Spleen (tissue), 11 donors: ENCODE data around the gene AIG1. TPM values are rescaled to one million over a fixed set of nuclear protein-coding genes. Genes with fewer than 3 reads are reported as not detected.
"Not testable (repeated sequence)": the region's sequence is repeated elsewhere in the genome, so short reads cannot be mapped to it uniquely, and the experiment has no call there.

Experiments
- DNase-seq: peaks from one replicate; pipeline ENCODE4 v3.0.0-alpha.2; 2020
- H3K27ac ChIP-seq, 8 donors: fragments of 200-600 bp; sonication (generic) in 7 of 8; 1 replicate in 4 of 8; 2 replicates in 4 of 8; pipeline versions ENCODE4 v1.5.0 to v1.8.0; 2016 to 2021; ENCODE audit warnings: inconsistent platforms in 4 of 8, mild to moderate bottlenecking in 4 of 8, moderate library complexity in 1 of 8
- H3K27me3 ChIP-seq, 7 donors: fragments of 200-600 bp; sonication (generic) in 6 of 7; replicated peaks in 1 of 7; 1 replicate in 4 of 7; 2 replicates in 3 of 7; pipeline versions ENCODE4 v1.5.0 to v1.8.0; 2016 to 2021; ENCODE audit warnings: inconsistent platforms in 3 of 7, mild to moderate bottlenecking in 1 of 7
- H3K36me3 ChIP-seq, 6 donors: fragments of 200-600 bp; sonication (generic) in 5 of 6; 1 replicate in 4 of 6; 2 replicates in 2 of 6; pipeline versions ENCODE4 v1.5.0 to v1.8.0; 2016 to 2021; ENCODE audit warnings: inconsistent platforms in 2 of 6
- H3K4me1 ChIP-seq, 6 donors: fragments of 200-600 bp; sonication (generic) in 5 of 6; 1 replicate in 3 of 6; 2 replicates in 3 of 6; pipeline versions ENCODE4 v1.5.0 to v1.8.0; 2016 to 2021; ENCODE audit warnings: inconsistent platforms in 3 of 6
- H3K4me3 ChIP-seq, 8 donors: fragments of 200-600 bp; sonication (generic) in 7 of 8; 1 replicate in 4 of 8; 2 replicates in 4 of 8; pipeline versions ENCODE4 v1.5.0 to v1.8.0; 2016 to 2021; ENCODE audit warnings: inconsistent platforms in 4 of 8, mild to moderate bottlenecking in 4 of 8, moderate library complexity in 2 of 8
- H3K9me3 ChIP-seq, 8 donors: fragments of 200-600 bp; sonication (generic) in 7 of 8; 1 replicate in 4 of 8; 2 replicates in 4 of 8; pipeline versions ENCODE4 v1.5.0 to v1.8.0; 2016 to 2021; ENCODE audit warnings: inconsistent platforms in 4 of 8
- POLR2A ChIP-seq, 3 donors: fragments of 450-650 bp; IDR thresholded peaks; one replicate each; pipeline ENCODE4 v1.5.1; 2017; ENCODE audit warnings: antibody characterized with exemption in 3 of 3, mild to moderate bottlenecking in 1 of 3
- POLR2AphosphoS5 ChIP-seq, 3 donors: sonication (generic); formaldehyde crosslinking; IDR thresholded peaks; one replicate each; pipeline ENCODE4 v1.5.1; 2017; ENCODE audit warnings: antibody characterized with exemption in 3 of 3
- WGBS, 5 donors: extraction: QIAGEN DNeasy Blood & Tissue Kit in 3 of 5; methylation state at CpG; one replicate each; pipeline versions ENCODE4 v1.1.5 to v1.1.7; 2013 to 2018; 5-methylcytosine and 5-hydroxymethylcytosine counted together
- intact Hi-C: fragments of 100-400 bp; cut with DNase I; formaldehyde crosslinking; loops from one replicate; pipeline ENCODE4 v1.15.0; 2023; ENCODE audit warnings: low total_unique reads
- polyA plus RNA-seq, 3 donors: library from polyadenylated mRNA; stranded (reverse); fragments of 200-250 nt; gene quantifications; one replicate each; pipeline ENCODE4 v1.2.1, GENCODE V29; 2013
- total RNA-seq, 7 donors: library from RNA; depleted of rRNA in 3 of 7; stranded (reverse); fragments of >200 nt in 3 of 7; fragmentation: NEBNext Ultra II Directional in 4 of 7; extraction: Animal tissue kit (Norgen Biotek cat#: 25700) in 4 of 7; gene quantifications; one replicate each; pipeline versions ENCODE4 v1.1.0 to v1.2.1, GENCODE V29; 2016 to 2021
- TF ChIP-seq, protein P1 (sequence below), 11 experiments: fragments of 200-600 bp in 7 of 11; fragments of 450-650 bp in 4 of 11; sonication (generic) in 4 of 11; IDR thresholded peaks in 8 of 11; conservative IDR thresholded peaks in 3 of 11; 1 replicate in 7 of 11; 2 replicates in 4 of 11; pipeline versions ENCODE4 v1.4.0 to v1.8.0; 2016 to 2021; ENCODE audit warnings: antibody characterized with exemption in 11 of 11, inconsistent platforms in 4 of 11, mild to moderate bottlenecking in 1 of 11
- donor health status: healthy with polysubstance abuse.
- donor health status: DM: no; HTN: no; CAD: no; lungs with moderate emphysema.
- donor health status: DM: no; HTN: no; CAD: no.
- donor health status: Bipolar disorder and iron deficiency.
- donor health status: healthy.
- donor health status: DM: no; HTN: no; CAD: no.
- donor health status: DM: yes; HTN: yes; CAD: no.

Gene AIG1
- total and polyA plus RNA-seq, 10 donors, result 14.3 to 38.0 (median 27.9) TPM

DNA sequence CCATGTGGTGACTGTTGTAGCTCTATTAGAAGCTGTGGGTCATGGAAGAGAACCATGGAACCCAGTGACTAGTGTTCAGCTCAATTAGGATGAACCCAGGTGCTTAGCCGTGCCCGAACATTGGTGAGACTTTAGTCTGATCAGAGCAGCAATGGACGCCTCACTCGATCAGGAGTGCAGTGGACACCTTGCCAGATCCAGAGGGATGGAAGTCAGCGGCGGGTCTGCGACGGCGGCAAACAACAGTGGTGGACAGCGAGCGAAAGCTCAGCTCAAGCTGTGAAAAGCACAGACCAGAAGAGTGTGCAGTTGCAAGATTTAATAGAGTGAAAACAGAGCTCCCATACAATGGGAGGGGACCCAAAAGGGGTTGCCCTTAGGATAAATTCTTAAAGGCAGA, 26.6 kb downstream of the AIG1 start:
- H3K9me3 ChIP-seq, H3K4me3 ChIP-seq, intact Hi-C loops, DNase-seq, H3K4me1 ChIP-seq, H3K36me3 ChIP-seq, H3K27ac ChIP-seq, H3K27me3 ChIP-seq: not testable (repeated sequence)
- WGBS, 5 donors, result 94 to 98% (median 97%) methylated on average over 11 of the region's 11 CpGs

DNA sequence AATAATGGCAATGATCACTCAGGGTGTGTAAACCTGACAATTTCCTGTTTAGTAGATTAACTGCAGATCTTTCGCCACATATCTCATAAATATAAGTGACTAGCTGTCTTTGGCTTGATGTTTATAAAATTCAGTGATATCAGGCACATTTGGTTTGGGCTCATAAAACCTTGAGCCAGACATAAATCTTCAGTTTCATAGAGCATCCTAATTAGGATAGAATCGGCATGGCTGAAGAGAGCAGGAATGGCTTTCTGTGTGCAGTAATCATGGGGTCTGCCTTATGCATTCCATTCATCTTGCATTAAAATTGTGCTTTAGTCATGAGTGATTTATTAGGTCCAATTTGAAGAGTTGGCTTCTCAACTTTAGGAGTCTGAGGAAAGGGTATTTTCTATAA, 27.2 kb downstream of the AIG1 start:
- H3K4me1 ChIP-seq, result no peaks in the 10 kb centered on the region
- H3K36me3 ChIP-seq, result no peaks in the 10 kb centered on the region
- TF ChIP-seq POLR2AphosphoS5 (IDR thresholded peaks at IDR 0.05) (no peak), POLR2A (IDR thresholded peaks at IDR 0.05) (no peak)
- TF ChIP-seq, protein P1, sequence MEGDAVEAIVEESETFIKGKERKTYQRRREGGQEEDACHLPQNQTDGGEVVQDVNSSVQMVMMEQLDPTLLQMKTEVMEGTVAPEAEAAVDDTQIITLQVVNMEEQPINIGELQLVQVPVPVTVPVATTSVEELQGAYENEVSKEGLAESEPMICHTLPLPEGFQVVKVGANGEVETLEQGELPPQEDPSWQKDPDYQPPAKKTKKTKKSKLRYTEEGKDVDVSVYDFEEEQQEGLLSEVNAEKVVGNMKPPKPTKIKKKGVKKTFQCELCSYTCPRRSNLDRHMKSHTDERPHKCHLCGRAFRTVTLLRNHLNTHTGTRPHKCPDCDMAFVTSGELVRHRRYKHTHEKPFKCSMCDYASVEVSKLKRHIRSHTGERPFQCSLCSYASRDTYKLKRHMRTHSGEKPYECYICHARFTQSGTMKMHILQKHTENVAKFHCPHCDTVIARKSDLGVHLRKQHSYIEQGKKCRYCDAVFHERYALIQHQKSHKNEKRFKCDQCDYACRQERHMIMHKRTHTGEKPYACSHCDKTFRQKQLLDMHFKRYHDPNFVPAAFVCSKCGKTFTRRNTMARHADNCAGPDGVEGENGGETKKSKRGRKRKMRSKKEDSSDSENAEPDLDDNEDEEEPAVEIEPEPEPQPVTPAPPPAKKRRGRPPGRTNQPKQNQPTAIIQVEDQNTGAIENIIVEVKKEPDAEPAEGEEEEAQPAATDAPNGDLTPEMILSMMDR (IDR thresholded peaks at IDR 0.05 in 8 of 11, conservative IDR thresholded peaks at IDR 0.05 in 3 of 11), result no peak
- WGBS, 5 donors, result 92 to 99% (median 97%) methylated on average over 2 of the region's 2 CpGs
- no peak overlapping the region for H3K27ac ChIP-seq
- H3K4me3 ChIP-seq, result no peak overlapping the region
- H3K27me3 ChIP-seq, result no peaks in the 10 kb centered on the region
- intact Hi-C loops, result no loop called here
- no peak for DNase-seq
- H3K9me3 ChIP-seq, result no peaks in the 10 kb centered on the region

- no peak for DNase-seq
- intact Hi-C loops, result no loop called here
- Histone ChIP-seq H3K4me3 (no peak overlapping the region), H3K27ac (no peak overlapping the region), H3K9me3 (no peaks in the 10 kb centered on the region), H3K4me1 (no peaks in the 10 kb centered on the region), H3K27me3 (no peaks in the 10 kb centered on the region), H3K36me3 (no peaks in the 10 kb centered on the region)
- no peak for TF ChIP-seq POLR2A (IDR thresholded peaks at IDR 0.05)
- 80 to 89% (median 86%) methylated on average over 3 of the region's 3 CpGs for WGBS, 5 donors
Observed at GRCh38 chr6:143090314-143091044, 29.8 kb downstream of the AIG1 start.

DNA sequence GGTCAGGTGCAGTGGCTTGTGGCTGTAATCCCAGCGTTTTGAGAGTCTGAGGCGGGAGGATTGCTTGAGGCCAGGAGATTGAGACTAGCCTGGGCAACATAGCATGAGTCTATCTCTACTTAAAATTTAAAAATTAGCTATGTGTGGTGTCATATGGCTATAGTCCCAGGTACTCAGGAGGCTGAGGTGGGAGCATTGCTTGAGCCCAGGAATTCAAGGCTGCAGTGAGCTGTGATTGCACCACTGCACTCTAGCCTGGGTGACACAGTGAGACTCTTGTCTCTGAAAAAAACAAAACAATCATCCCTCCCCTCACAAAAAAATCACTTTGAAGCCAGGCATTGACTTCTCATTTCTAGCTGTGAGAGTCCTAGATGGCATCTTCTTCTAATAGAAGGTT, 32.1 kb downstream of the AIG1 start:
- intact Hi-C loops, result no loop called here
- no peak overlapping the region for H3K27ac ChIP-seq
- H3K27me3 ChIP-seq, result no peaks in the 10 kb centered on the region
- WGBS, 5 donors, result 88 to 98% (median 98%) methylated on average over 2 of the region's 2 CpGs
- TF ChIP-seq, protein P1 (IDR thresholded peaks at IDR 0.05 in 8 of 11, conservative IDR thresholded peaks at IDR 0.05 in 3 of 11), result no peak
- TF ChIP-seq POLR2A (IDR thresholded peaks at IDR 0.05) (no peak), POLR2AphosphoS5 (IDR thresholded peaks at IDR 0.05) (no peak)
- no peak for DNase-seq
- H3K36me3 ChIP-seq, result no peaks in the 10 kb centered on the region
- H3K9me3 ChIP-seq, result no peaks in the 10 kb centered on the region
- peaks cover 5 to 19% (median 8%) of the 10 kb centered on the region in 6 donors for H3K4me1 ChIP-seq
- no peak overlapping the region for H3K4me3 ChIP-seq

- WGBS, 5 donors, result 78 to 88% (median 86%) methylated on average over 2 of the region's 2 CpGs
- no peak overlapping the region for H3K27ac ChIP-seq
- DNase-seq, result no peak
- H3K4me1 ChIP-seq, result peaks cover 10 to 24% (median 12%) of the 10 kb centered on the region in 6 donors
- H3K27me3 ChIP-seq, result no peaks in the 10 kb centered on the region
- TF ChIP-seq POLR2AphosphoS5 (IDR thresholded peaks at IDR 0.05) (no peak), POLR2A (IDR thresholded peaks at IDR 0.05) (no peak)
- TF ChIP-seq, protein P1 (IDR thresholded peaks at IDR 0.05 in 8 of 11, conservative IDR thresholded peaks at IDR 0.05 in 3 of 11), result no peak
- intact Hi-C loops, result no loop called here
- no peaks in the 10 kb centered on the region for H3K36me3 ChIP-seq
- H3K4me3 ChIP-seq, result no peak overlapping the region
- no peaks in the 10 kb centered on the region for H3K9me3 ChIP-seq
Observed at GRCh38 chr6:143093290-143093689, 32.6 kb downstream of the AIG1 start.
